A549 (cell line): ENCODE data around the gene MEOX1. TPM values are rescaled to one million over a fixed set of nuclear protein-coding genes. Genes with fewer than 3 reads are reported as not detected.
A peak's percentile ranks its signal among the peaks of the same experiment; 100 is the strongest.

Experiments
- ATAC-seq, 2 experiments: fragments of 200-7000 bp in 1 of 2; fragments of >200 bp in 1 of 2; cut with Nextera tagmentation in 1 of 2; cut with Tn5 transposase in 1 of 2; 3 replicates each; pipeline versions ENCODE4 v1.8.0 to v1.9.1; 2018 to 2020; ENCODE audit warnings: mild to moderate bottlenecking in 1 of 2, moderate library complexity in 1 of 2
- CTCF ChIA-PET: fragments of 300-600 bp; sonication (Branson Sonifier 250); formaldehyde crosslinking; extraction: SDS; loops from one replicate; lab custom pipeline; 2021; ENCODE audit warnings: antibody characterized with exemption, inconsistent platforms; lab: Yijun Ruan, JAX
- POLR2A ChIA-PET: fragments of 350-600 bp; formaldehyde crosslinking; extraction: SDS; loops from one replicate; lab custom pipeline; 2021; ENCODE audit warnings: antibody characterized with exemption, inconsistent platforms; lab: Yijun Ruan, JAX
- DNase-seq, 2 experiments: peaks; one replicate each; pipeline versions ENCODE4 v3.0.0 to v3.0.0-alpha.2; 2011 to 2016; ENCODE audit warnings: low read depth in 1 of 2, low spot score in 1 of 2
- FAIRE-seq: peaks from 2 replicates; lab custom pipeline; 2011; peaks lifted over from hg19 to GRCh38; lab: Jason Lieb, UNC
- H3K27ac ChIP-seq, 2 experiments: fragments of >200 bp; sonication (Bioruptor Twin); formaldehyde crosslinking; 3 replicates each; pipeline ENCODE4 v1.5.1; 2016 to 2017
- H3K4me1 ChIP-seq: fragments of >200 bp; sonication (Bioruptor Twin); formaldehyde crosslinking; 3 replicates; pipeline ENCODE4 v1.6.1; 2016
- H3K4me2 ChIP-seq: fragments of >200 bp; sonication (Bioruptor Twin); formaldehyde crosslinking; 3 replicates; pipeline ENCODE4 v1.6.1; 2016
- H3K4me3 ChIP-seq: fragments of >200 bp; sonication (Bioruptor Twin); formaldehyde crosslinking; 3 replicates; pipeline ENCODE4 v1.5.1; 2016
- H3K9me3 ChIP-seq: fragments of >200 bp; sonication (Bioruptor Twin); formaldehyde crosslinking; 3 replicates; pipeline ENCODE4 v1.6.1; 2016
- ATOH8 ChIP-seq: fragments of 250-450 bp; sonication (Bioruptor Pico); IDR thresholded peaks from 2 replicates; pipeline ENCODE4 v1.5.0; 2020; ENCODE audit warnings: low read depth, mild to moderate bottlenecking, moderate library complexity
- CHD4 ChIP-seq: fragments of 200-600 bp; sonication (generic); IDR thresholded peaks from 2 replicates; pipeline ENCODE4 v1.6.1; 2016; ENCODE audit warnings: antibody characterized with exemption, mild to moderate bottlenecking, borderline replicate concordance
- EHF ChIP-seq: fragments of 250-450 bp; sonication (Bioruptor Pico); IDR thresholded peaks from 2 replicates; pipeline ENCODE4 v1.5.0; 2020; ENCODE audit warnings: mild to moderate bottlenecking
- EHMT2 ChIP-seq: fragments of 200-600 bp; sonication (generic); IDR thresholded peaks from 2 replicates; pipeline ENCODE4 v1.6.1; 2016; ENCODE audit warnings: antibody characterized with exemption, low read depth, mild to moderate bottlenecking, moderate library complexity
- EP300 ChIP-seq, 2 experiments: fragments of >200 bp; sonication (Bioruptor Twin); formaldehyde crosslinking; IDR thresholded peaks; 2 replicates in 1 of 2; 3 replicates in 1 of 2; pipeline ENCODE4 v1.6.1; 2016 to 2017
- FOSB ChIP-seq: fragments of 250-450 bp; sonication (Bioruptor Pico); IDR thresholded peaks from 2 replicates; pipeline ENCODE4 v1.5.0; 2020; ENCODE audit warnings: mild to moderate bottlenecking, moderate library complexity
- HMGXB4 ChIP-seq: fragments of 250-450 bp; sonication (Bioruptor Pico); IDR thresholded peaks from 2 replicates; pipeline ENCODE4 v1.5.0; 2021; ENCODE audit warnings: mild to moderate bottlenecking, moderate library complexity, borderline replicate concordance
- HOXB13 ChIP-seq: fragments of 250-450 bp; sonication (Bioruptor Pico); IDR thresholded peaks from 2 replicates; pipeline ENCODE4 v1.5.0; 2020; ENCODE audit warnings: low read depth, mild to moderate bottlenecking, moderate library complexity
- HOXB5 ChIP-seq: fragments of 250-450 bp; sonication (Bioruptor Pico); IDR thresholded peaks from 2 replicates; pipeline ENCODE4 v1.5.0; 2020; ENCODE audit warnings: mild to moderate bottlenecking, moderate library complexity
- JUNB ChIP-seq: fragments of >200 bp; sonication (Bioruptor Twin); formaldehyde crosslinking; IDR thresholded peaks from 2 replicates; pipeline ENCODE4 v1.6.1; 2016
- MAFK ChIP-seq: fragments of 450-650 bp; IDR thresholded peaks from 2 replicates; pipeline ENCODE4 v1.6.1; 2014; ENCODE audit not compliant: partially characterized antibody
- MAZ ChIP-seq: fragments of 150-350 bp; IDR thresholded peaks from 2 replicates; pipeline ENCODE4 v1.6.1; 2014; ENCODE audit warnings: antibody characterized with exemption, low read depth, low read length, borderline replicate concordance
- NFE2L2 ChIP-seq: fragments of 150-350 bp; conservative IDR thresholded peaks from 2 replicates; pipeline ENCODE4 v1.6.1; 2014; ENCODE audit warnings: low read length
- NPAS2 ChIP-seq: fragments of 250-450 bp; sonication (Bioruptor Pico); IDR thresholded peaks from 2 replicates; pipeline ENCODE4 v1.8.0; 2022; ENCODE audit warnings: mild to moderate bottlenecking, moderate library complexity, borderline replicate concordance
- NR3C1 ChIP-seq: fragments of >200 bp; sonication (Bioruptor Twin); formaldehyde crosslinking; IDR thresholded peaks from 3 replicates; pipeline ENCODE4 v1.6.1; 2017
- PHF8 ChIP-seq: fragments of 200-600 bp; sonication (generic); IDR thresholded peaks from 2 replicates; pipeline ENCODE4 v1.6.1; 2016; ENCODE audit warnings: low read depth, mild to moderate bottlenecking, antibody characterized with exemption, moderate library complexity, borderline replicate concordance
- RNF2 ChIP-seq: fragments of 200-600 bp; sonication (generic); IDR thresholded peaks from 2 replicates; pipeline ENCODE4 v1.6.1; 2016; ENCODE audit warnings: low read depth, mild to moderate bottlenecking, antibody characterized with exemption, moderate library complexity, borderline replicate concordance
- SREBF2 ChIP-seq: fragments of 450-650 bp; IDR thresholded peaks from 2 replicates; pipeline ENCODE4 v1.6.1; 2014; ENCODE audit warnings: mild to moderate bottlenecking, moderate library complexity
- TFCP2L1 ChIP-seq: fragments of 250-450 bp; sonication (Bioruptor Pico); IDR thresholded peaks from 2 replicates; pipeline ENCODE4 v1.5.0; 2021; ENCODE audit warnings: mild to moderate bottlenecking
- ZFP36 ChIP-seq: fragments of 450-650 bp; IDR thresholded peaks from 2 replicates; pipeline ENCODE4 v1.6.1; 2014; ENCODE audit warnings: borderline replicate concordance; ENCODE audit not compliant: partially characterized antibody
- ZNF302 ChIP-seq: fragments of 250-450 bp; sonication (Bioruptor Pico); IDR thresholded peaks from 2 replicates; pipeline ENCODE4 v1.9.0; 2021; ENCODE audit warnings: inconsistent platforms, mild to moderate bottlenecking, moderate library complexity
- WGBS: methylation state at CpG from one replicate; pipeline ENCODE4 v1.1.6; 2017; ENCODE audit errors: missing lambda C conversion rate; 5-methylcytosine and 5-hydroxymethylcytosine counted together
- polyA plus RNA-seq, 4 experiments: library from polyadenylated mRNA; depleted of rRNA in 3 of 4; stranded (reverse); fragments of >200 nt; fragmentation: RNase III in 1 of 4; extraction: RNeasy Plus Mini Kit Qiagen cat#74134 plus additional on column Dnase treatment in 1 of 4; gene quantifications; 2 replicates in 3 of 4; 3 replicates in 1 of 4; pipeline ENCODE4 v1.2.3, GENCODE V29; 2011 to 2017
- TF ChIP-seq, protein P1 (sequence below): fragments of 150-350 bp; IDR thresholded peaks from 2 replicates; pipeline ENCODE4 v1.6.1; 2014; ENCODE audit warnings: low read depth, mild to moderate bottlenecking, low read length
- TF ChIP-seq, protein P2 (sequence below): fragments of 450-650 bp; IDR thresholded peaks from 2 replicates; pipeline ENCODE4 v1.6.1; 2014; ENCODE audit warnings: antibody characterized with exemption
- TF ChIP-seq, protein P3 (sequence below): IDR thresholded peaks from 2 replicates; pipeline ENCODE4 v1.6.1; 2012

The MEOX1 gene
- polyA plus RNA-seq, 2 of the 4 experiments (the other 2 are of a cell fraction): not detected

GRCh38 chr17:43670645-43671030, 8.9 kb upstream of the MEOX1 start:
- WGBS: 78% methylated on average over 1 of the region's 1 CpG
- no peak overlapping the region for H3K4me3 ChIP-seq
- ChIA-PET POLR2A (no interaction called here), CTCF (interaction anchor here (1.6 kb wide), 1 partner anchor 11 kb away, joined by 11 read pairs; no protein-coding TSS in a partner anchor)
- H3K4me1 ChIP-seq: no peaks in the 10 kb centered on the region
- no peaks in the 10 kb centered on the region for H3K9me3 ChIP-seq
- TF ChIP-seq MAZ: no peak
- TF ChIP-seq EHMT2: no peak
- TF ChIP-seq, protein P1, sequence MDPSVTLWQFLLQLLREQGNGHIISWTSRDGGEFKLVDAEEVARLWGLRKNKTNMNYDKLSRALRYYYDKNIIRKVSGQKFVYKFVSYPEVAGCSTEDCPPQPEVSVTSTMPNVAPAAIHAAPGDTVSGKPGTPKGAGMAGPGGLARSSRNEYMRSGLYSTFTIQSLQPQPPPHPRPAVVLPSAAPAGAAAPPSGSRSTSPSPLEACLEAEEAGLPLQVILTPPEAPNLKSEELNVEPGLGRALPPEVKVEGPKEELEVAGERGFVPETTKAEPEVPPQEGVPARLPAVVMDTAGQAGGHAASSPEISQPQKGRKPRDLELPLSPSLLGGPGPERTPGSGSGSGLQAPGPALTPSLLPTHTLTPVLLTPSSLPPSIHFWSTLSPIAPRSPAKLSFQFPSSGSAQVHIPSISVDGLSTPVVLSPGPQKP: no peak
- no peak for TF ChIP-seq NR3C1
- TF ChIP-seq PHF8: no peak
- TF ChIP-seq FOSB (CRISPR knock-in tag): no peak
- TF ChIP-seq, protein P2, sequence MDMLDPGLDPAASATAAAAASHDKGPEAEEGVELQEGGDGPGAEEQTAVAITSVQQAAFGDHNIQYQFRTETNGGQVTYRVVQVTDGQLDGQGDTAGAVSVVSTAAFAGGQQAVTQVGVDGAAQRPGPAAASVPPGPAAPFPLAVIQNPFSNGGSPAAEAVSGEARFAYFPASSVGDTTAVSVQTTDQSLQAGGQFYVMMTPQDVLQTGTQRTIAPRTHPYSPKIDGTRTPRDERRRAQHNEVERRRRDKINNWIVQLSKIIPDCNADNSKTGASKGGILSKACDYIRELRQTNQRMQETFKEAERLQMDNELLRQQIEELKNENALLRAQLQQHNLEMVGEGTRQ: no peak
- no peak for TF ChIP-seq EHF (CRISPR knock-in tag)
- no peak for TF ChIP-seq NFE2L2
- TF ChIP-seq JUNB: no peak
- TF ChIP-seq EP300 (IDR thresholded peaks at IDR 0.05): no peak
- no peak for TF ChIP-seq TFCP2L1
- TF ChIP-seq, protein P3, sequence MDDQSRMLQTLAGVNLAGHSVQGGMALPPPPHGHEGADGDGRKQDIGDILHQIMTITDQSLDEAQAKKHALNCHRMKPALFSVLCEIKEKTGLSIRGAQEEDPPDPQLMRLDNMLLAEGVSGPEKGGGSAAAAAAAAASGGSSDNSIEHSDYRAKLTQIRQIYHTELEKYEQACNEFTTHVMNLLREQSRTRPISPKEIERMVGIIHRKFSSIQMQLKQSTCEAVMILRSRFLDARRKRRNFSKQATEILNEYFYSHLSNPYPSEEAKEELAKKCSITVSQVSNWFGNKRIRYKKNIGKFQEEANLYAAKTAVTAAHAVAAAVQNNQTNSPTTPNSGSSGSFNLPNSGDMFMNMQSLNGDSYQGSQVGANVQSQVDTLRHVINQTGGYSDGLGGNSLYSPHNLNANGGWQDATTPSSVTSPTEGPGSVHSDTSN: no peak
- TF ChIP-seq HOXB13 (CRISPR knock-in tag): no peak
- no peak for TF ChIP-seq ZFP36
- TF ChIP-seq HMGXB4 (CRISPR knock-in tag): no peak
- TF ChIP-seq HOXB5 (CRISPR knock-in tag): no peak
- no peak for TF ChIP-seq SREBF2
- no peak overlapping the region for H3K27ac ChIP-seq
- H3K4me2 ChIP-seq: no peak overlapping the region
- FAIRE-seq (no peak), DNase-seq (no peak), ATAC-seq (no peak)

DNA sequence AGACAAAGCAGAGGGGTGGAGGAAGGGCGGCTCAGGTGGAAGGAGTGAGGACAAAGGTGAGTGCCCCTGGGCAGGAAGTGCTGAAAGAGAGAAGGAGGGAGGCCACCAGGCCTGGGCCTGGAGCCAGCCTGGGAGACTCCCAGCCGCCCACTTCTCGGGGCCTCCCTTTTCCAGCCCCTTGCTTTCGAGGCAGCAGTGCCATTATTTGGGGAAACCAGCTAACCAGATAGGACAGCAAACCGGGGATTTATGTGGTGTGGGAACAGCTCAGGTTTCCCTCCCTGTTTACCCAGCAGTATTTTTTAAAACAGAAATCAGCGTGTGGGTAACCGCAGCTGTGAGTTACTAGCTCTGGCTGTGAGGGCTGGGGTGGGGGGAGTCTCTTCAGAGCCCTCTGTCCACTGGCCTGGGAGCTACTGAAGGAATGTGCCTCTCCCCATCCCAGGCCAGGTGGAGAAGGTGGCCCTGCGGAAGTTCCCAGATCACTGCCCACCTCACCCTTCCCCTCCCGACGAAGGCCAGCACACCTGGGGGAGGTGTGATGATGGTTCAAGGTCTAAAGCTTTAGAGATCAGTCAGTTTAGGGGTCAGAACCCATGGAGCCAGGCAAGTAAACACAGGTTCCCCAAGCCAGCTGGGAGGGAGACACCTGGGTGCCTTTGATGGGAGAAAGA, 8.4 kb upstream of the MEOX1 start:
- WGBS: 85% methylated on average over 10 of the region's 10 CpGs
- ATAC-seq (no peak), DNase-seq (no peak)

More for the DNA sequence above, 8.4 kb upstream of the MEOX1 start:
- Histone ChIP-seq H3K4me1 (no peaks in the 10 kb centered on the region), H3K9me3 (no peaks in the 10 kb centered on the region), H3K4me3 (no peak overlapping the region), H3K27ac (0 out of 6 replicates have a peak overlapping the region, but pooled peaks of 1 of the 2 experiments have one; percentile 23)
- ChIA-PET POLR2A (no interaction called here), CTCF (interaction anchor here (0.7 to 1.6 kb wide), 2 partner anchors 11 kb away, joined by 3 to 11 read pairs; no protein-coding TSS in a partner anchor)
- FAIRE-seq: no peak
- TF ChIP-seq PHF8 (no peak), NR3C1 (no peak), ZNF302 (CRISPR knock-in tag) (no peak), HMGXB4 (CRISPR knock-in tag) (no peak), NPAS2 (CRISPR knock-in tag) (no peak), CHD4 (no peak), FOSB (CRISPR knock-in tag) (no peak), EP300 (IDR thresholded peaks at IDR 0.05) (no peak), EHMT2 (no peak), ATOH8 (CRISPR knock-in tag) (no peak), RNF2 (no peak), MAFK (no peak), SREBF2 (no peak)
- TF ChIP-seq, protein P1: no peak
- TF ChIP-seq, all 56 proteins: peak for 0
- no peak overlapping the region for H3K4me2 ChIP-seq
